Left renal cortex interstitium (tissue), 4 donors: ENCODE measurements around the gene TDO2. TPM values are rescaled to one million over a fixed set of nuclear protein-coding genes. Genes with fewer than 3 reads are reported as not detected.

Source experiments
- DNase-seq, 4 donors: peaks; one replicate each; pipeline ENCODE4 v3.0.0-alpha.2; 2013; ENCODE audit warnings: low read depth in 4 of 4, low spot score in 2 of 4, missing footprints in 1 of 4
- polyA plus RNA-seq, 4 donors: library from polyadenylated mRNA; unstranded; fragments of 120-200 nt; gene quantifications; one replicate each; pipeline ENCODE4 v1.2.1, GENCODE V29; 2013; ENCODE audit not compliant: insufficient read length in 4 of 4

The TDO2 gene
- polyA plus RNA-seq, 4 donors, result 2.8 to 4.0 (median 3.3) TPM

DNA sequence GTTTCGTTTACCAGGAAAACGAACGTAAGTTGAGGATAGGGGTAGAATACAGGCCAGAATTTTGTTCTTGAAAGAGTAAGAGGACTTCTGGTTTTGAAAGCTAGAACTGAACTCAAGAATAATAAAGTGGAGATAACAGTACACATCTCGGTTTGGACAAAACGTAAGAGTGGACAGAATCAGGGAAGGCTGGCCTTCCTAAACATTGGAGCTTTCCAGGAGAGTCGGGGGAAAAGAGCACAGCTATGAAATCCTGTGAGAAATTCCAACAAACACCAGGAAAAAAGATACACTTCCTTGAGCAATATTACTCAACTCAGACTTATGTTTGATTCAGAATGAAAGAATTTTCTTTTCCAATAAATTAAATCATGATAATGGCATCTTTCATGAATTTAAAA is 49.0 kb downstream of the TDO2 start:
- DNase-seq, result peak in 2 of 4 donors; percentile 6 to 17

- peak; percentile 81 to 91 (median 86) for DNase-seq
Measured at GRCh38 chr4:155953151-155954117, 49.9 kb downstream of the TDO2 start, which contains the start of gene CTSO. Gene CTSO (minus strand): TSS chr4:155953866. CDS start chr4:155953847, 19 bp downstream.

GRCh38 chr4:155954118-155954685 is 50.7 kb downstream of the TDO2 start:
- no peak for DNase-seq

DNA sequence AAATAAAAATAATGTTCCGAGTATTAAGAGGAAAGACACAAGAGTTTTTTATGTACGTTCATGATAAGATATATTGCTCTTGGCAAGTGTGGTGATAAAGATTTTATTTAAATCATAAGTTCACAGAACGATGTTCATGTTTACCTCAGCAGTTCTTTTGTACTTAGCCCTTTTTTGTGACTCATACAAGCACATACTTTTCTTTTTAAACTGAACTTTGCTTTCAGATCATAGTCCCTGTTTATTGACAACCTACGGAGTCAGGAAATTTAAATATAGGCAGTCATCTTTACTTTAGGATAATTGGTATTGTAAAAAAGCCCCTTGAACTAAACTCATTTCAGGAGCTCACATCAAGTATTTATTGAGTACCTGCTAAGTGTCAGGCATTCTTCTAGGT is 51.4 kb downstream of the TDO2 start:
- DNase-seq, result no peak

DNA sequence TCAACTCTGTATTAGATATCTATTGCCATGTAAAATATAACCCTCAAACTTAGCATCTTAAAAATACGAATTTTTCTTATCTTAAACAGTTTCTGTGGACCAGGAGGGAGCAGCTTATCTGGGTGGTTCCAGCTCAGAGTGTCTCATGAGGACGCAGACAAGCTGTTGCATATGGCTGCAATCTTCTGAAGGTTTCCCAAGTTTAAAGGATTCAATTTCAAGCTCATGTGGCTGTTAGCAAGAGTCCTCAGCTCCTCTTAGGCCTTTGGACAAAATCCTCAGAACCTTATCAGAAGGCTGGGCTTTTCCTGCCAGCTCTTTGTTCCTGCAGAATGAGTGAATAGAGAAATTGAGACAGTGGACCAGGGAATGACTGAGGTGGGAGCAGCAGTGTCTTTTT is 53.0 kb downstream of the TDO2 start:
- no peak for DNase-seq

GRCh38 chr4:155959417-155959816 is 55.9 kb downstream of the TDO2 start:
- DNase-seq, result no peak

GRCh38 chr4:155960522-155960921 is 57.0 kb downstream of the TDO2 start:
- no peak for DNase-seq

GRCh38 chr4:155961575-155961974 is 58.1 kb downstream of the TDO2 start:
- DNase-seq, result no peak

GRCh38 chr4:155962767-155963166 is 59.3 kb downstream of the TDO2 start:
- no peak for DNase-seq

DNA sequence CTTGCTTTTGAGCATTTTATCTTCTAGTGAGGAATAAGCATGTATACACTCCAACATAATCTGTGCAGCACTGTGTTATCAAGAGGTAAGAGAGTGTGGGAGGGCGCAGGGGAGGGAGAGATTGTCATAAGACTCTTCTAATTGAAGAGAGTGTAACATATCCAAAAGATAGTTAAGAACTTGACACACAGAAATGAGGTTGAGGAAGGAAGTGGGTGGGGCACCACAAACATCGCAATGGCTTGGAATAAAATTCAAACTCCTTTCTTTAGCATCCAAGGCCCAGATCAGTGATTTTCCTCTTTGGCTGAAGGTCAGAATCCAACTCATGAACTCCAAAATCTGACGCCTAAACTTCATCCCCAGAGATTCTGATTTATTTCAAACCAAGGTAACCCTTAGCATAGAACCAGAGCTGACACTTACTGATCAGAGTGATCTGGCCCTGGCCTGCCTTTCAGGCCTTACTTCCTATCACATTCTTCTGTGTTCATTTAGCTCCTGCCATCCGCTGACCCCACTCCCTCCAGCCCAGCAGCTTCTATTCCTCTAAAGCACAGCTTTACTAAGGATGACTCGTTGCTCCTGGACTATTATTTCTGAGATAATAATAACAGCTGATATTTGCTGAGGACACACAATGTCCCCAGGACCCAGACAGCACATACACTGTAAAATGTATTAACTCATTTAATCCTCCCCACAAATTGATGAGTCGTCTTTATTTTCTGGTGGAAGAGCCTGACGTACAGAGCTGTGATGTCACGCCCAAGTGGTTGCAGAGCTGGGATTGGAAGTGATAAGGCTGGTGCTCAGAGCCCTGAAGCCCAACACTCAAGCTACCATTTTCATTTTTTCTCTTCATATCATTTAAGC is 60.8 kb downstream of the TDO2 start:
- DNase-seq, result no peak

DNA sequence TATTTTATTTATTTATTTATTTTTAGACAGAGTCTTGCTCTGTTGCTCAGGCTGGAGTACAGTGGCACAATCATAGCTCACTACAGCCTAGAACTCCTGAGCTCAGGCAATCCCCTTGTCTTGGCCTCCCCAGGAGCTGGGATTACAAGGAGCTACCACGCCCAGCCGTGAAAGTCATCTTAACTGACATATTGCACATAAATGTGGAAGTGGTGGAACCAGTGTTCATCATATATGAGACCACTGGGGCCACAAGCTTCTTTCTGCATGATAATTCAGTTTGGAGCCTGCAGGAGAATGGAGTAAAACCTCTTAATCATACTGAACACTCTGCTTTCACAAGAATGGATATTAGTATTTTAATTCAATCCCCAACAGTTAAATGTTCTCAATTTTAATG is 62.7 kb downstream of the TDO2 start:
- DNase-seq, result no peak

DNA sequence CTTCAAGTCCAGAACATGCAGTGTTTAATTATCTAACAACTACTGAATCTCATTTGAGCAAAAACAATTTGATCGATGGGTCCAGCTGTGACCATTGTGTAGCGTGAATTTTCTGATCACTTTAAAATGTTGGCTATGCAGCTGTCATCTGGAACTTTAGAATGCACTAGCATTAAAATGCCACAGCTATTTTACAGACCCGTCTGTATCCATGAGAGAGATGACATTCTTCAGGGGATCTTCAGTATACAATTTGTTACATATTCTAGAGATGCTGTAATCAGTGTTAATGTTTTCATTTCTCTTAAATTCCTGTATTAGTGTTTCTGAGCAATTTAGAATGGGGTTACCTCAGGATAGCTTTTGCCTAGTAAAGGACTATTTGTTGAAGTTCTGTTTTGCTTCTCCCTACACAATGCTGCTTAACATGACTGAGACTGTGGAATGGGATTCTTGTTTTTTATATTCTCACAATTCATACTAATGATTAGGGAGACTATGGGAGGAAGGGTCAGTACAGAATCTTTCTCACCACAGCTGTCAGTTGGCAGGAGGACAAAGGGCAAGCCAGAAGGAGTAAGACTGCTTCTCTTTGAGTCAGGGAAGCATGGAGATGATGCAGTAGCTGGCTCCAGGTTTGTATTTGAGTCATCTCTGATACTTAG is 63.4 kb downstream of the TDO2 start:
- no peak for DNase-seq

Other genes starting within 250 kb of the TDO2 start
- 10 to 100 TPM; 69.9 to 96.7 (median 83.8) TPM for gene GUCY1A1, start 236.8 kb upstream of the TDO2 start, polyA plus RNA-seq
- gene GUCY1B1, start 144.7 kb upstream of the TDO2 start, polyA plus RNA-seq, result 10 to 100 TPM; 59.6 to 77.0 (median 68.3) TPM
- gene ASIC5, start 37.4 kb upstream of the TDO2 start, polyA plus RNA-seq, result under 1 TPM; 0.17 to 0.32 (median 0.25) TPM
- 10 to 100 TPM; 34.4 to 57.2 (median 41.5) TPM for gene CTSO, start 50.2 kb downstream of the TDO2 start, polyA plus RNA-seq